GM11168 (cell line): ENCODE results near the gene ZC3H4.

Experiments
- in situ Hi-C: fragments of 300-500 bp; cut with MboI; formaldehyde crosslinking; loops from one replicate; pipeline ENCODE4 v1.12.0; 2022; ENCODE audit warnings: low sequenced_read_pairs; ENCODE audit not compliant: unreplicated experiment

ZC3H4 gene

DNA sequence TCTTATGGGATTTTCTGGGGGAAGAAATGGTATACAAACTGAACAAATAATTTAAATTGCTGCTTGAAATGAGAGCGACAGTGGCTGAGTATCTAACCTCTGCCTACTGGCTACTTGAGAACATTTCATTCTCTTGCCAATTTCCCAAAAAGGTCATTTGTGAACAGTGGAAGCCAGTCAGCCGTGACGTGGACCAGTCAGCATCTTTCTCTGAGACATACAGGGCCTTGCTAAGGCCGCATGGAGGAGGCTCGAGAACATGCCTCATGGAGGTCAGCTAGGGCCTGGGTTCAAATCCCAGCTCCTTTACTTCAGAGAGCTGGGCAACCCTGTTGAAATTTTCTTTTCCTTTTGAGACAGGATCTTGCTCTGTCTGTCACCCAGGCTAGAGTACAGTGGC lies 20.3 kb downstream of the ZC3H4 start:
- in situ Hi-C loops = no loop called here

DNA sequence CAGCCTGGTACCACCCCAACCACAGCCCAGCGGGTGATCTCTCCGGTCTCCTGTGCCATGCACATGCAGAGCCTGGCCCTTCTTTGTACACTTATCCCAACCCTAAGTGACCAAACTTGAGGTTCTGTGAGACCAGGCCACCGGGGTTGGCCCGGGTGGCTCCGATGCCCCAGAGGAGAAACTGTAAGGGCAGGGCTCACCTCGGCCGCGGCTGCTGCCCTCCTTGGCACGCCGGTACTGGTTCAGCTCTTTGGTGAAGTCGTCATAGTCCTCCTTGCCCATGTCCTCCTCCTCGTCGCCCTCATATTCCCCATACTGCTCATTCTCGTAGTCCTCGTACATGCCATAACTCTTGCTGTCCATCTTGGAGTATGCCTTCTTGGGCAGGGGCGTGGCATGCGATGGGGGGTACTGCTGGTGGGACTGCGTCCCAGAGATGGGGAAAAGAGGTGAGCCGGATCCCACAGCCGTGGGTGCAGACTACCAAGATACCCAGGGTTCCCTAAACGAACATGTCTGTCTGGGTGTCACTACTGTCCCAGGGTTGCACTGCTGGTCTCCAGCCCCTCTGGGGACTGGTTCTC lies 23.7 kb downstream of the ZC3H4 start:
- in situ Hi-C loops = no loop called here

- in situ Hi-C loops = no loop called here
Observed at GRCh38 chr19:47086280-47086679, 27.3 kb downstream of the ZC3H4 start.

GRCh38 chr19:47084879-47085439 lies 28.6 kb downstream of the ZC3H4 start:
- in situ Hi-C loops = no loop called here

DNA sequence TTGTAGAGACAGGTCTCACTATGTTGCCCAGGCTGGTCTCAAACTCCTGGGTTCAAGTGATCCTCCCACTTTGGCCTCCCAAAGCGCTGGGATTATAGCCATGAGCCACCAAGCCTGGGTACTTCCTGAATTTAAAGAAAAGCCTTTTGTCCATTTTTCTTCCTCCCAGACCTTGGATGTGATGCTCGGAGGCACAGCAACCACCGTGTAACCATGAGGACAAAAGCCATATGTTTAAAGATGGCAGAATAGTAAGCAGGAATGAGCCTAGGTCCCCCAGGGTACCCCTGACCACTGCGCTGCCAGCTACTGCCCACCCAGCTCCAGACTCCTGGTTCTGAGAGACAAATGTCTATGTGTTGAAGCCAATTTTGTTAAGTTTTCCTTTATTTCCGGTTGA lies 31.1 kb downstream of the ZC3H4 start:
- in situ Hi-C loops = no loop called here

DNA sequence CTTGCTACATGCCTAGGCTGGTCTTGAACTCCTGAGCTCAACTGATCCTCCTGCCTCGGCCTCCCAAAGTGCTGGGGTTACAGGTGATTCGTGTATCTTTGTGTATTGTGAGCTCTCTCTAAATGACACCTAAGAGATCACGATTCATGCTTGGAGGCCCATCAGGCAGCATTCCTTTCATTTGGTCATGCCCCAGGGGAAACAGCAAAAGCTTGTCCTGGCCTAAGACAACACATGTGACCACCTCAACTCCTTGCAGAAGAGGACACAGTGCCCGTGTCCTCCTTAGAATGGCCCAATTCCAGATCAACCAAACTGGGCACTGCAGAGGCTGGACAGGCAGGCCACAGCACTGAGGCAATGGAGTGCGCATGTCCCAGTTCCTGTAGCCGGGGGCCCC lies 32.5 kb downstream of the ZC3H4 start:
- in situ Hi-C loops = no loop called here

DNA sequence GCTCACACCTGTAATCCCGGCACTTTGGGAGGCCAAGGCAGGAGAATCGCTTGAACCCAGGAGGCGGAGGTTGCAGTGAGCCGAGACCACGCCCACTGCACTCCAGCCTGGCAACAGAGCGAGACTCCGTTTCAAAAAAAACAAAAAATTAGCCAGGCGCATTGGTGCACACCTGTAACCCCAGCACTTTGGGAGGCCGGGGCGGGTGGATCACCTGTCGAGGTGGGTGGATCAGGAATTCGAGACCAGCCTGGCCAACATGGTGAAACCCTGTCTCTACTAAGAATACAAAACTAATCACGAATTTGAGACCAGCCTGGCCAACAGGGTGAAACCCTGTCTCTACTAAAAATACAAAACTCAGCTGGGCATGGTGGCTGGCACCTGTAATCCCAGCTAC lies 35.2 kb downstream of the ZC3H4 start:
- in situ Hi-C loops = loop anchor here (5.0 kb wide), 1 partner anchor 49 kb away; no protein-coding TSS in a partner anchor

DNA sequence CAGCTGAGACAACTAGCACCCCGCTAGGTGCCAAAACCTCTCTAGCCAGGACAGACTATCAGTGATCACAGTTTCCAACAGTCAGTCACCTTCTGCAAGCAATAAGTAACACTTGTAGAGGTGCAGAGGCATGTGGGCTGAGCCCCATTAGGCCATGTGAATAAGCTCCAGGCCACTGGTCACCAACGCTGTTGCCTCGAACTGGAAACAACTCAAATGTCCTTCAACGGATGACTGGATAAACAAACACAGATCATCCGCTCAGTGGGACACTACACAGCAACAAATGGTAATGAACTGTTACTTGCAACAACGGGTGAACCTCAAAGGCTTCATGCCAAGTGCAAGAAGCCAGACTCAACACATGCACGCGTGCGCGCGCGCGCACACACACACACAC lies 37.6 kb downstream of the ZC3H4 start:
- in situ Hi-C loops = loop anchor here (5.0 kb wide), 1 partner anchor 51 kb away; no protein-coding TSS in a partner anchor

- in situ Hi-C loops = loop anchor here (5.0 kb wide), 1 partner anchor 52 kb away; no protein-coding TSS in a partner anchor
Observed at GRCh38 chr19:47075179-47075810, 38.3 kb downstream of the ZC3H4 start.

GRCh38 chr19:47074621-47075020 lies 39.0 kb downstream of the ZC3H4 start:
- in situ Hi-C loops = loop anchor here (5.0 kb wide), 1 partner anchor 53 kb away; no protein-coding TSS in a partner anchor

GRCh38 chr19:47073574-47073973 lies 40.0 kb downstream of the ZC3H4 start:
- in situ Hi-C loops = no loop called here

GRCh38 chr19:47072323-47072722 lies 41.3 kb downstream of the ZC3H4 start:
- in situ Hi-C loops = no loop called here

DNA sequence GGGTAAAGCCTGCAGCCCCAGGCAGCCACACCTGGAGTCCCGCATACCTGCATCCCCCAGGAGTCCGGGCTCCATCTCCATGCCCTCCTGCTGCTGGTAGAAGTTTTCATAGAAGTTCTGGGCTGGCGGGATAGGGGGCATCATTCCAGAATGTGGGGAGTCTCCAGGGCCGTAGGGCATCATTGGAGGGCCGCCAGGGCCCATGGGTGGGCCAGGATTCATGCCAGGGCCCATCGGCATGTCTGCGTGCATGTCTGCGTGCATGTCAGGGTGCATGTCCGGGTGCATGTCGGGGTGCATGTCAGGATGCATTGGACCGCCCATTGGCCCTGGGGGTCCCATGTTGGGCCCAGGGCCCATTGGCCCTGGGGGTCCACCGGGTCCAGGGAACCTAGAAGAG lies 41.8 kb downstream of the ZC3H4 start:
- in situ Hi-C loops = no loop called here

- in situ Hi-C loops = no loop called here
Observed at GRCh38 chr19:47070756-47071155, 42.8 kb downstream of the ZC3H4 start.

GRCh38 chr19:47069795-47070194 lies 43.8 kb downstream of the ZC3H4 start:
- in situ Hi-C loops = no loop called here

DNA sequence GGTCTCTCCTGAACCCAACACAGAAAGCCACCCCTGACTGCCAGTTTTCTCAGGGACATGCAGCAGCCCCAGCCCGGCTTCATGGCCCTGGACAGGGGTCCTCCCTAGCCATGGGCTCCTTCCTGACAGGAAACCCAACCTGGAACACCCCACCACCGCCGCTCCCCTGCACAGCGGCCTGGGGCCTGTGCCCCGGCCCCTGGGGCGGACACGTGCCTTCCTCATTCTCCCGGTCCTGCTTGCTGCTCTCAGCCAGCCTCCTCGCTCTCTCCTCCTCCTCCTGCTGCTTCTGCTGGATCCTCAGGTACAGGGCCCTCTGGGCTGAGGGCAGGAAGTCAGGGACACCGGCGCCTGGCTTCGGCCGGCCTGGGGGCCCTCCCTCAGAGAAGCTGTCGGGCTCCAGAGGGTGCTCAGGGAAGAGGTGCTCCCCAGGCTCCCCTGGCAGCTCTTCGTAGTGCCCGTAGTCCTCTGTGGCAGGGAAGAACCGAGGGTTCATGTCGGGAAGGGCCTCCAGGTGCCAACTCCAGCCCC lies 44.6 kb downstream of the ZC3H4 start:
- in situ Hi-C loops = no loop called here

- in situ Hi-C loops = no loop called here
Observed at GRCh38 chr19:47068246-47068645, 45.3 kb downstream of the ZC3H4 start.

DNA sequence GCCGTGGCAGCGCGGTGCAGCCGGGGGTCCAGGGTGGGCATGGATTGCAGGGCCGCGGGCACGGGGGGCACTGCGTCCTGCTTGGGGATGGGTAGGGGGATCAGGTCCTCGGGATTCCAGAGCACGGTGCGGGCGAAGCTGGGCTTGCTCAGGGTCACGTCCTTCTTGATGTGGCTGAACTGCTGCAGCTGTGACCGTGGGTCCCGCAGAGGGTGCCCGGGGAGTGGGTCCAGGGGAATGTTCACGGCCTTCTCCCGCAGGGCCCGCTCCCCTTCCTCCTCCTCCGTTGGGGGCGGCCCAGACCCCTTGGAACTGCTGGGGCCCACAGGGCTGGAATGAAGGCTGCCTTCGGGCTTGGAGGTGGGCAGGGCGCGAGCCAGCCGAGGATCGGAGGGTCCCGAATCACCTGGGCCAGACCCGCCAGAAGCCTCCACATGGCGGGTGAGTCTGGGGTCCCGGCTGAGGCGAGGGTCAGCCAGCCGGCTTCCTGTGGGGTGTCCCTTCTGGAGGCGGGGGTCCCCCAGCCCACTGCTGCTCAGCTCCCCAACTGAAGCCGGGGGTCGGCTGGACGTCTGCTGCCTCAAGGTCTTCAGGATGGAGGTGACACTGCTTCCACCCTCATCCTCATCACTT lies 46.2 kb downstream of the ZC3H4 start:
- in situ Hi-C loops = no loop called here

DNA sequence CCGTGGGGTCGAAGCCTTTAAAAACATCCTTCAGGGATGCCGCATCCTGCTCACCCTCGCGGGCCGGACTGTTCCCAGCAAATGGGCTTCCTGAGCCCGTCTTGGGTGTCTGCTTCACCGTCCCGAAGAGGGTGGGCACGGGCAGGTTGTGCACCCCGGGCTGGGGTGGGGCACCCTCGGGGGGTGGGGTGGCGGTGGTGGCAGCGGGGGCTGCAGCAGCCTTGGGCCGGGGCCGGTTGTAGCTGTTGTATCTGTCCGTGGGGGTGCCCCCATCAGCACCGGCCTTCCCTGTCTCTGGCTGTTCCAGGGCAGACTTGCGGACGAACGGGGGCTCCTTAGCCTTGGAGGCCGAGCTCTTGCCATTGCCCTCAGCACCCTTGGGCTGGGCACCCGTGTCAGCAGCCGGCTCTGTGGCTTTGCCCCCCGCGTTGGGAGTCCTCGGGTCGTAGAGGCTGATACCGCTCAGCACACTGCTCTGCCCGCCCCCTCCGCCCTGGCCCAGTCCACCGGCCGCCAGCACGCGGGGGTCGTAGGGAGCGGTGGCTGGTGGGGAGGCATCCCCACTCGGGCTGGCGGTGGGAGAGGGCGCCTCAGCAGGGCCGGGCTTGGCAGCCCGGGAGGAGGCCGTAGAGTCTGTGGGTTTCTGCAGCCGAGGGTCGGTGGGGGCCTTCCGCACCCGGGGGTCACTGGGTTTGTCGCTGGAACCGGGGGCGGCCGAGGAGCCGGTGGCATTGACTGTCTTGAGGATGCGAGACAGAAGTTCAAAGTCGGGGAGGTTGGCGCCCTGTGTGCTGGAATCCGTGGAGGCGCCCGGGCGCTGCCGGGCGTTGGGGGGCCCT lies 47.0 kb downstream of the ZC3H4 start:
- in situ Hi-C loops = no loop called here

DNA sequence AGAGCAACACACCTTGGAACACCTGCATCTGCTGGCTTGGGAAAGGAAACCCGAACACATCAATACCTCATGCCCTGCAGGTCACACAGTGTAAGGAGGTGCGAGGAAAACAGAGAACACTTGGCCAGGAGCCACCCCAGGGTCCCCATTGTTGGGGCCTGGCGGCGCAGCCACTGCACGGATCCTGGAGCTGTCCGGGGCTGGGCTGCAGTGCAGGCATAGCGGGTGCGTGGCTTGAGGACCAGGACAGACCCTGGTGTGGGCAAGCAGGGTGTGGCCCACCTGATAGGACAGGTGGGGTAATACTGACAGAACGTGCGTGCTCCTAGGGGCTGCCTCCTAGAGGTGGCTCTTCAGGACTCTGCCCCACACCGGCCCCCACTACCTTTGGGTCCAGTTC lies 48.3 kb downstream of the ZC3H4 start:
- in situ Hi-C loops = no loop called here
